ENCODE measurements around the gene MARCHF10. TPM values are rescaled to one million over a fixed set of nuclear protein-coding genes. Genes with fewer than 3 reads are reported as not detected.

Gene MARCHF10
- total RNA-seq, 1 donor from 2014 or later = not detected

GRCh38 chr17:62661337-62661736 lies 146.8 kb downstream of the MARCHF10 start:
- no peak for TF ChIP-seq CTCF (IDR thresholded peaks at IDR 0.05)
- DNase-seq (no peak), ATAC-seq (no peak)
- no peak overlapping the region for H3K4me3 ChIP-seq
- H3K9me3 ChIP-seq = no peaks in the 10 kb centered on the region
- no peaks in the 10 kb centered on the region for H3K4me1 ChIP-seq
- no peaks in the 10 kb centered on the region for H3K27me3 ChIP-seq
- H3K27ac ChIP-seq = no peak overlapping the region
- no peaks in the 10 kb centered on the region for H3K36me3 ChIP-seq
- intact Hi-C loops (cut with DNase I) = no loop called here

GRCh38 chr17:62660629-62661118 lies 147.4 kb downstream of the MARCHF10 start:
- H3K27me3 ChIP-seq = no peaks in the 10 kb centered on the region
- ATAC-seq = no peak
- DNase-seq = no peak
- H3K4me3 ChIP-seq = no peak overlapping the region
- intact Hi-C loops (cut with DNase I) = no loop called here
- TF ChIP-seq CTCF (IDR thresholded peaks at IDR 0.05) = no peak
- no peaks in the 10 kb centered on the region for H3K36me3 ChIP-seq
- H3K9me3 ChIP-seq = no peaks in the 10 kb centered on the region
- no peak overlapping the region for H3K27ac ChIP-seq
- H3K4me1 ChIP-seq = no peaks in the 10 kb centered on the region

GRCh38 chr17:62658136-62658920 lies 149.8 kb downstream of the MARCHF10 start:
- DNase-seq (peak; percentile 40), ATAC-seq (no peak)
- Histone ChIP-seq H3K4me1 (peaks cover 16% of the 10 kb centered on the region), H3K4me3 (no peak overlapping the region), H3K27me3 (no peaks in the 10 kb centered on the region), H3K36me3 (no peaks in the 10 kb centered on the region), H3K27ac (no peak overlapping the region), H3K9me3 (no peaks in the 10 kb centered on the region)
- no peak for TF ChIP-seq CTCF (IDR thresholded peaks at IDR 0.05)
- intact Hi-C loops (cut with DNase I) = no loop called here

GRCh38 chr17:62657690-62658089 lies 150.4 kb downstream of the MARCHF10 start:
- intact Hi-C loops (cut with DNase I) = no loop called here
- TF ChIP-seq CTCF (IDR thresholded peaks at IDR 0.05) = no peak
- Histone ChIP-seq H3K4me1 (peaks cover 21% of the 10 kb centered on the region), H3K36me3 (no peaks in the 10 kb centered on the region), H3K27me3 (no peaks in the 10 kb centered on the region), H3K27ac (no peak overlapping the region), H3K9me3 (no peaks in the 10 kb centered on the region), H3K4me3 (no peak overlapping the region)
- peak; percentile 58 for DNase-seq
- no peak for ATAC-seq

GRCh38 chr17:62657145-62657665 lies 150.9 kb downstream of the MARCHF10 start:
- Histone ChIP-seq H3K27ac (no peak overlapping the region), H3K27me3 (no peaks in the 10 kb centered on the region), H3K9me3 (no peaks in the 10 kb centered on the region), H3K36me3 (no peaks in the 10 kb centered on the region), H3K4me1 (peaks cover 24% of the 10 kb centered on the region), H3K4me3 (no peak overlapping the region)
- ATAC-seq (no peak), DNase-seq (no peak)
- no peak for TF ChIP-seq CTCF (IDR thresholded peaks at IDR 0.05)
- intact Hi-C loops (cut with DNase I) = no loop called here
